ENCODE results near the gene LCE1B.

Gene LCE1B, protein sequence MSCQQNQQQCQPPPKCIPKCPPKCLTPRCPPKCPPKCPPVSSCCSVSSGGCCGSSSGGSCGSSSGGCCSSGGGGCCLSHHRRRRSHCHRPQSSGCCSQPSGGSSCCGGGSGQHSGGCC

GRCh38 chr1:152811671-152812070 is at the start of gene LCE1B:
LCE1B (plus strand) TSS chr1:152811971; CDS start chr1:152812447, 476 bp downstream.
- DNase-seq (ENCODE audit: low read depth in 1 of 2, low spot score in 1 of 2) = no peak

DNA sequence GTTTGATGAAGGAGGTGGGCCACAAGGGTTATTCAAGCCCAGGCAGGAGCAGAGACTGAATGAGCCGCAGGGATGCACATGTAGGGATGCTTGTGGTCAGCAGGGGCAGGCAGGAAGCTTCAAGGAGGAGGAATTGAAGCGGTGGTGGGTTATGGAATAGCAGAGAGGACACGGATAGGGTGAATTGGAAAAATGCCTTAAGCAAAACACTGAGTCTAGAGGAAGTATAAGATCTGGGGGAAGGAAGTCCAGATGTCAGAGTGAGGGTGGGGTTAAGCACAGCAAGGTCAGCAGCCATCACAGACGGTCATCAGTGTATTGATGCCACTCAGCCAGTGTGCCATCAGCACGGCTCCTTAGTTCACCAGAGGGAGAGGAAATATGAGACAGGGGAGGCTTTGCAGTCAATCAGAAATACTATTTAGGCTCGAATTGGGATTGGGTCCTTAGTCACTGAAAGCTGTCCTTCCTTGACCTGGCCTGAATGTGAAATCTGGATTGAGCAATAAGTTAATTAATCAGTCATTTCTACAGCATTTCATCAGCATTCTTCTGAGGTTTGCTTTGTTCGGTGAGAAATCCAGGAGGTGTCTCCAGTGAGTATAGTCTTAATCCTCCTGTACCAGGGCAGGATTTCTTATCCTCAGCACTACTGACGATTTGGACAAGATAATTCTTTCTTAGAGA is 42.8 kb upstream of the LCE1B start:
- DNase-seq (ENCODE audit: low read depth in 1 of 2, low spot score in 1 of 2) = no peak

DNA sequence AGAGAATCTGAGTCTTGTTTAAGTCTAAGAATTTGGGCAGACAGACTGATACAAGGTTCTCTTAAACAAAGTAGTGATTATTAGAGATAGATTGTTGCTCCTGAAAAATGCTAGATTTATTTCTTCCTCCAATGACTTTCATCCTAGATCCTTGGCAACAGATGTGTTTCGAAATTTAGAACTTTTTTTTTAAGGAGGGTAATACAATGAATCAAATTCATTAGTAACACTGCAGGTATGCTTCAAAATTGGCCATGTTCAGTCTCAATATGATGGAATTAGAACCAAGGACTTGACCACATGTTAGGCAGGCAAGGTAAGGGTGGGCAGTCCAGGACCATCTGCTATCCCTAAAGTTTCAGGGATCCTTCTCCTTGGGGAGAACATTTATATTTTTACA is 41.4 kb upstream of the LCE1B start:
- DNase-seq (ENCODE audit: low read depth in 1 of 2, low spot score in 1 of 2) = no peak

DNA sequence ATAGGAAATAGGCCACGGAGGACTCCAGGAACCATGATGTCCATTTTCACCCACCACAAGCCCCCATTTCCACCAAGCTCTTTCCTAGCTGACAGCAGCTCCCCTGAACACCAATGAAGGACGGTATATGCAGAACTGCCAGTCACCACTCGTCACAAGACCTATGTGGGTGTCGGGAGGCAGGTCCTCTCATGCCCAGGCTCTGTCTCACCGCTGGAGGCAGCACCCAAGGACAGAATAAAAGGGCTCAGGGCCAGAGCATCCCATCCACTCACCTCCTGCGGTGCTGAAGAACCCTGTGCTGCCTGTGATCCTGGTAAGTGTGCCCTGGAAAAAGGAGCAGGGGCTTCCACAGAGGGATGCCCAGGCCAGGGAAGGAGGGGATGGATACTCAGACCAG is 36.9 kb upstream of the LCE1B start, which contains the start of gene LCE1F:
Gene LCE1F, plus strand, starts transcription at position 266 of the 400 bp plus-strand sequence. CDS start 1,232 bp downstream, outside the sequence.
- DNase-seq (ENCODE audit: low read depth in 1 of 2, low spot score in 1 of 2) = no peak

GRCh38 chr1:152776361-152776760 is 35.4 kb upstream of the LCE1B start:
- DNase-seq (ENCODE audit: low read depth in 1 of 2, low spot score in 1 of 2) = no peak

DNA sequence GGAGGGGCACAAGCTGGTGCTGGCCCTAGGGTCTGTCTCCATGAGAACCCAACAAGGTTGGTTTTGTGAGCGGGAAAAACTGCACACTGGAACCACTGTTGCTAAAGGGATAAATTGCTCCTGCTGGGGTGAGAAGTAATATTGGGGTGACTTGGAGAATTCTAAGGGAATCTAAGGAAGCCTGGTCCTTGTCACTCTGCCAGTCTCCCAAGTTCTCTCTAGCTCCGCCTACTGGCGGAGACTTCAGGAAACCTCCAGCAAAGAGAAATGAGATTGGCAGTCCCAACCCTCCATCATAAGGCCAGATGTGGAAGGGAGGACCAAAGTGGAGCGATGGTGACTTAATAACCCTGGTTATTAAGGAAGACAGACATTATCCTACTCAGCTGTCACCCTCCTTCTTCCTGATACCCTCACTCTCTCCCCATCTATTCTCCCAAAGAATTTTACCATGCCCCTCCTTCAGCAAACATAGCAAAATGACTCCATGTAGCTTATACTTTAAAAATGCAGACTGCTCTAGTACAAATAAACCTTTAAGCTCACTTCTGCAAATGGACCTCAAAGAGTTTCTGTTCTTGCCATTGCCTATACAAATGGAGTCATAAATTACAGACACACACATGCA is 34.1 kb upstream of the LCE1B start:
- DNase-seq (ENCODE audit: low read depth in 1 of 2, low spot score in 1 of 2) = no peak

DNA sequence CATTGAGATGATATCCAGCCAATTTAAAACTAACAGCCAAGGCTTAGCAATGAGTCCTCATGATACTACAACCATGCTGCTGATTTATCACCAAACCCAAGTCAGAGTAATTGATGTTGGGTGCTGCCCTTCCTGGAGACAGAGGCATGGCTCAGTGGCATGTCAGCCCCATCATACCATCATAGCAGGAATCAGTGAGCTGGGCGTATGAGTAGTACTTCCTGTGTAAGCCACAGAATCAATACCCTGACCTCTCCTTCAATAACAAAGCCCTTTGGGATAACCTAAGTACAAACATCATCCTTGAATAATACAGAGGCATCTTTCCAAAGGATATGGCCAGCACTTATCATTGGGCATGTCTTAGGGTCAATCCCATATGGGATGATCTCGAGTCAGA is 28.7 kb upstream of the LCE1B start:
- no peak for DNase-seq (ENCODE audit: low read depth in 1 of 2, low spot score in 1 of 2)

GRCh38 chr1:152786077-152786476 is 25.7 kb upstream of the LCE1B start, which contains the start of gene LCE1E:
LCE1E (plus strand) TSS chr1:152786257; CDS start chr1:152787300, 1,043 bp downstream.
- DNase-seq (ENCODE audit: low read depth in 1 of 2, low spot score in 1 of 2) = no peak

GRCh38 chr1:152795686-152796085 is 16.1 kb upstream of the LCE1B start:
- no peak for DNase-seq (ENCODE audit: low read depth in 1 of 2, low spot score in 1 of 2)

DNA sequence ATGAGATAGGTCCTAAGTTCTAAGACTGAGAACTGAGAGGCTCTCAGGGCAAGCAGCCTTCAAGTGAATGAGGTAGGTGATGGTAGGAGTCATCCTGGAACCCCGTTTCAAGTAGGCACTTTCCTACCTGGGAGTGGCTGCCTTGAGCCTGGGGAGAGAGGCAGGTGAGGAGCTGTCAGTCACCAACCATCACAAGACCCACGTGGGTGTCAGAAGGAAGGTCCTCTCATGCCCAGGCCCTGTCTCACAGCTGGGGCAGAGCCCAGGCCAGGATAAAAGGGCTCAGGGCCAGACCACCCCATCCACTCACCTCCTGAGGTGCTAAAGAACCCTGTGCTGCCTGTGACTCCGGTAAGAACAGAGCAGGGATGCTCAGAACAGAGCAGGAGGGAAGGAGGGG is 15.3 kb upstream of the LCE1B start, which contains the start of gene LCE1D:
Gene LCE1D, plus strand, starts transcription at position 301 of the 400 bp plus-strand sequence. CDS start 1,074 bp downstream, outside the sequence.
- no peak for DNase-seq (ENCODE audit: low read depth in 1 of 2, low spot score in 1 of 2)

DNA sequence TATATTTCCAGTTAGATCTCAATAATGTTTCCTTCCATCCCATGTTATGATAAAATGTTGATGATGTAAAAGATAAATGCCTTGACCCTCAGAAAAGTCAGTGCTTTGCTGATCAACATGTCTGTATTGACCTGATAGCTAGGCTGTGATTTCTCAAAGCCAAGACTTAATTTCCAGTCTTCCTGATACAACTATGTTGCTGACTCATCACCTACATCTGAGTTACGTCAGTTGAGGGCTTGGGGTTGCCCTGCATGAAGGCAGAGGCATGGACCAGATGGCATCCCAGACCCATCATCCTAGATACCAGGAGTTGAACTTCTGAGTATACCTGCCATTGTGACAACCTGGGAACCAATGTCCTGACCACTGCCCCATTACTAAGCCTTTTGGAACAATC is 10.4 kb upstream of the LCE1B start:
- DNase-seq (ENCODE audit: low read depth in 1 of 2, low spot score in 1 of 2) = no peak

DNA sequence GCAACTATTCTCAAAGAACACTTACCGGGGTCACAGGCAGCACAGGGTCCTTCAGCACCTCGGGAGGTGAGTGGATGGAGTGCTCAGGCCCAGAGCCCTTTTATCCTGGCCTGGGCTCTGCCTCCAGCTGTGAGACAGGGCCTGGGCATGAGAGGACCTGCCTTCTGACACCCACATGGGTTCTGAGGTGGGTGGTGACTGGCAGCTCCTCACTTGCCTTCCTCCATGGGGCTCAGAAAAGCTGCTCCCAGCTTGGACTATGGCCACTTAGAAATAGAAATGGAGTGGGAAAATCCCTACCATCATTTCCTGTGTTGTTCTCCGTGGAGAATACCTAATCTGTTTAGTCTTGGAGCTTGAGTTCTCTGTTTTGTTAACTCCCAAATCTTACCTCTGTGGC is 5.2 kb upstream of the LCE1B start, which contains the start of gene LCE1C:
Gene LCE1C, minus strand, starts transcription at position 76 of the 400 bp plus-strand sequence. CDS start 1,173 bp downstream, outside the sequence.
- DNase-seq (ENCODE audit: low read depth in 1 of 2, low spot score in 1 of 2) = no peak

DNA sequence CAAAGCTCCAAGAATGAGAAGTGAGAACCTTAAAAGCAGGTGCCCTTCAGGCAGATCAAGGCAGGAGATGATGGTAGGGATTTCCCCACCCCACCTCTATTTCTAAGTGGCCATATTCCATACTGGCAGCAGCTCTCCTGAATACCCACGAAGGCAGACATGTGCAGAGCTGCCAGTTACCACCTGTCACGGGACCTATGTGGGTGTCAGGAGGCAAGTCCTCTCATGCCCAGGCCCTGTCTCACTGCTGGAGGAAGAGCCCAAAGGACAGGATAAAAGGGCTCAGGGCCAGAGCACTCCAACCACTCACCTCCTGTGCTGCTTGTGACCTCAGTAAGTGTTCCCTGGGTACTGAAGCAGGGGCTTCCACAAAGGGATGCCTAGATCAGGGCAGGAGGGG is 721 bp upstream of the LCE1B start:
- DNase-seq (ENCODE audit: low read depth in 1 of 2, low spot score in 1 of 2) = no peak

GRCh38 chr1:152817309-152817708 is 5.5 kb downstream of the LCE1B start:
- no peak for DNase-seq (ENCODE audit: low read depth in 1 of 2, low spot score in 1 of 2)

DNA sequence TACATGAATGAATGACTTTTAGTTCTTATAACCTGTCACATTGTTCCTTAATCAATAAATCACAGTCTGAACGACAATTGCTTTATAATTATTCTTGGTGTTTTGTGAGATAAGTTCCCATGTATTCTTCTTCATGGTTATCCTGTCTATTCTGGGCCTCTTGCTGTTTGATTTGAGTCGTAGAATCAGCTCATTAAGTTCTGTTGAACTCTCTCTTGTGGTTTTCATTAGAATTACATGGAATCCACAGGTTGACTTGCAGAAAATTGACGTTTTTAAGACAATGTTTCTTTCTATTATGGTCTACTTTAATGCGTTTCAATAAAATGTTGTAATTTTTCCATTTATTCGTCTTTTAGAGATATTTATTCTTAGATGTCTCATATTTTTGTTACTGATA is 11.5 kb downstream of the LCE1B start:
- no peak for DNase-seq (ENCODE audit: low read depth in 1 of 2, low spot score in 1 of 2)

- DNase-seq (ENCODE audit: low read depth in 1 of 2, low spot score in 1 of 2) = no peak
Observed at GRCh38 chr1:152824964-152825363, 13.2 kb downstream of the LCE1B start.

GRCh38 chr1:152827173-152827572 is 15.4 kb downstream of the LCE1B start, which contains the start of gene LCE1A:
LCE1A (plus strand) TSS chr1:152827473; CDS start chr1:152827473, 0 bp downstream.
- DNase-seq (ENCODE audit: low read depth in 1 of 2, low spot score in 1 of 2) = no peak

- DNase-seq (ENCODE audit: low read depth in 1 of 2, low spot score in 1 of 2) = no peak
Observed at GRCh38 chr1:152836870-152837269, 25.1 kb downstream of the LCE1B start.

- DNase-seq (ENCODE audit: low read depth in 1 of 2, low spot score in 1 of 2) = no peak
Observed at GRCh38 chr1:152842556-152842955, 30.8 kb downstream of the LCE1B start, which contains the start of gene LCE6A. LCE6A (plus strand) TSS chr1:152842856; CDS start chr1:152843521, 665 bp downstream.

DNA sequence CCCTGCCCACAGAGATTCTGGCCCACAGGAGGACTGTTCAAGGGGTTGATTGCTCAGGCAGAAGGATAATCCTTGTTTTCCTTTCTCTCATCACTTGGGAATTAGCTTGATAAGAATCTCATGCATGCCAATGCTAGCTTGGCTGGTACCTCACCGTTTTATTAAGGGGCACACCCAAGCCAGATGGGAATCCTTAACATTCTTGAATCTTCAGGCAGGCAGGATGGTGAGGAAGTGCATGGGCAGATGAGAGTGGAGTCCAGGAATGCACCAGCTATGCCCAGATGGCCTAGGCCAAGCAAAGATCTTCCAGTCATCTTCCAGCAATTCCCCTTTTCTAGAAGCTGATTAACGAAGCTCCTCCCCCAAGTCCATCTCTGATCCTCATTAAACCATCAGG is 43.9 kb downstream of the LCE1B start:
- DNase-seq (ENCODE audit: low read depth in 1 of 2, low spot score in 1 of 2) = no peak

DNA sequence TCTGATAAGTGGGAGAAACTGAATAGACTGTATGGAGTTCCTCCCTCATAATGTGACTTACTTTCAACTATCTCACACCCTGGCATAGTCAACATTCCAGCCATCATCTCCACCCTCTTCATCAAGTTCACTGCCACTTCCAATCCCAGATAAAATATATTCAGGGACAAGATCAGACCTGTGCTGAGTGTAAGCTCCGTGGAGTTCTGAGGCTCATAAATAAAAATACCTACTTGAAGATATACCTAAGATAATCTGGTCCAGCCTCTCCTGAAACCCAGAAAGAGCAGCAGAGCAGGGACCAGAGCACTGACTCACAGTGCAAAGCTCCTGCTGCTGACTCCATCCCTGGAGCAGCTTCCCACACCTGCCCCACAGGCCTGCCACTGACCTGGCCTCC is 46.3 kb downstream of the LCE1B start:
- DNase-seq (ENCODE audit: low read depth in 1 of 2, low spot score in 1 of 2) = no peak

- no peak for DNase-seq (ENCODE audit: low read depth in 1 of 2, low spot score in 1 of 2)
Observed at GRCh38 chr1:152859696-152860095, 47.9 kb downstream of the LCE1B start, which contains the start of gene LCE7A. LCE7A (plus strand) TSS chr1:152859996; CDS start chr1:152860698, 702 bp downstream.

Measured in activated T-helper 1 cell treated with anti-CD3 and anti-CD28 coated beads, Interleukin-2, amount 50 U/mL, for 16 hours (primary cell).